Osteocyte (in vitro differentiated cells): ENCODE results near the gene BPIFB4. TPM values are rescaled to one million over a fixed set of nuclear protein-coding genes. Genes with fewer than 3 reads are reported as not detected.

Experiments
- DNase-seq: peaks from one replicate; pipeline ENCODE4 v3.0.0; 2021; ENCODE audit warnings: mixed read lengths; ENCODE audit not compliant: unreplicated experiment; ENCODE audit errors: extremely low spot score
- H3K27ac Mint-ChIP-seq: one replicate; pipeline ENCODE4 v1.8.0; 2021; ENCODE audit warnings: mild to moderate bottlenecking, mixed read lengths; ENCODE audit not compliant: unreplicated experiment
- H3K27me3 Mint-ChIP-seq: one replicate; pipeline ENCODE4 v1.8.0; 2021; ENCODE audit warnings: mixed read lengths; ENCODE audit not compliant: unreplicated experiment
- H3K36me3 Mint-ChIP-seq: one replicate; pipeline ENCODE4 v1.8.0; 2021; ENCODE audit warnings: mixed read lengths; ENCODE audit not compliant: unreplicated experiment
- H3K4me1 Mint-ChIP-seq: one replicate; pipeline ENCODE4 v1.8.0; 2021; ENCODE audit warnings: mixed read lengths; ENCODE audit not compliant: unreplicated experiment
- H3K4me3 Mint-ChIP-seq: one replicate; pipeline ENCODE4 v1.8.0; 2021; ENCODE audit warnings: mild to moderate bottlenecking, moderate library complexity, mixed read lengths; ENCODE audit not compliant: unreplicated experiment
- H3K9me3 Mint-ChIP-seq: one replicate; pipeline ENCODE4 v1.8.0; 2021; ENCODE audit warnings: mixed read lengths; ENCODE audit not compliant: unreplicated experiment
- total RNA-seq: library from RNA; stranded (reverse); gene quantifications from 2 replicates; pipeline ENCODE4 v1.2.1, GENCODE V29; 2021
- TF ChIP-seq, protein P1 (sequence below): fragments of 200-600 bp; sonication (generic); IDR thresholded peaks from 2 replicates; pipeline ENCODE4 v1.5.0; 2021; ENCODE audit warnings: antibody characterized with exemption, mild to moderate bottlenecking, moderate library complexity

BPIFB4 gene
- total RNA-seq, 1 donor from 2014 or later = not detected

DNA sequence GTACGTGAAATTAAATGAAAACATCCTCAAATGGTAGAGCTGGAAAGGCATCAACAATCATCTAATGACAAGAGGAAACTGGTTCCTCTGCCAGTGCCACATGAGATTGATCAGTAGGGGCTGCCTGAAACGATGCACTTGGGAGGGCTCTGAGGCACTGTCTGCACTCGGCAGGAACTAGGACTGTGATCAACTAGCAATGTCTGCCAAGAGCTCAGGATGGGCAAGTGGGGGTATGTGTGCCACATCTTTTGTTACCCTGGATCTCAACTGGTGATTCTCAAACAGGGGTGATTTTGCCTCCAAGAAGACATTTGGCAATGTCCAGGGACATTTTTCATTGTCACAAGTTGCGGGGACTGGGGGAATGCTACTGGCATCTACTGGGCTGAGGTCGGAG, 46.1 kb upstream of the BPIFB4 start:
- TF ChIP-seq, protein P1, sequence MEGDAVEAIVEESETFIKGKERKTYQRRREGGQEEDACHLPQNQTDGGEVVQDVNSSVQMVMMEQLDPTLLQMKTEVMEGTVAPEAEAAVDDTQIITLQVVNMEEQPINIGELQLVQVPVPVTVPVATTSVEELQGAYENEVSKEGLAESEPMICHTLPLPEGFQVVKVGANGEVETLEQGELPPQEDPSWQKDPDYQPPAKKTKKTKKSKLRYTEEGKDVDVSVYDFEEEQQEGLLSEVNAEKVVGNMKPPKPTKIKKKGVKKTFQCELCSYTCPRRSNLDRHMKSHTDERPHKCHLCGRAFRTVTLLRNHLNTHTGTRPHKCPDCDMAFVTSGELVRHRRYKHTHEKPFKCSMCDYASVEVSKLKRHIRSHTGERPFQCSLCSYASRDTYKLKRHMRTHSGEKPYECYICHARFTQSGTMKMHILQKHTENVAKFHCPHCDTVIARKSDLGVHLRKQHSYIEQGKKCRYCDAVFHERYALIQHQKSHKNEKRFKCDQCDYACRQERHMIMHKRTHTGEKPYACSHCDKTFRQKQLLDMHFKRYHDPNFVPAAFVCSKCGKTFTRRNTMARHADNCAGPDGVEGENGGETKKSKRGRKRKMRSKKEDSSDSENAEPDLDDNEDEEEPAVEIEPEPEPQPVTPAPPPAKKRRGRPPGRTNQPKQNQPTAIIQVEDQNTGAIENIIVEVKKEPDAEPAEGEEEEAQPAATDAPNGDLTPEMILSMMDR = no peak
- DNase-seq = no peak
- H3K9me3 Mint-ChIP-seq = peaks cover 3% of the 10 kb centered on the region
- no peaks in the 10 kb centered on the region for H3K36me3 Mint-ChIP-seq
- peaks cover 6% of the 10 kb centered on the region for H3K27me3 Mint-ChIP-seq
- no peak overlapping the region for H3K4me3 Mint-ChIP-seq
- H3K4me1 Mint-ChIP-seq = no peaks in the 10 kb centered on the region
- H3K27ac Mint-ChIP-seq = no peak overlapping the region

DNA sequence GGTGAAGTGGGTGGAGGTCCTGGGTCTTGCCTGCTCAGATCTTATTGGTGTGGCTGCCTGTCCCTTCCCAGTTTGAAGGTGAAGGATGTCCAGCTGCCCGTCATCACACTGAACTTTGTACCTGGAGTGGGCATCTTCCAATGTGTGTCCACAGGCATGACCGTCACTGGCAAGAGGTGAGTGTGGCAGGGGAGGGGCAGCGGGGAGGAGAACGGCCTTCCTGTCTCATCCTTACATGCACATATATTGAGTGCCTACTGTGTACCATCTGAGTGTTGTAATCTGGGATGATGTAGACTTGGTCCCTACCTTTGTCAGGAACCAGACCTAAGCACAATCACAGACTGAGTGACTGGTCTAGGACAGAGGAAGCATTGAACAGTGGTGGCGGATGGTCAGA, 45.3 kb upstream of the BPIFB4 start:
- Mint-ChIP-seq H3K4me1 (no peaks in the 10 kb centered on the region), H3K27me3 (peaks cover 6% of the 10 kb centered on the region), H3K4me3 (no peak overlapping the region), H3K27ac (no peak overlapping the region), H3K9me3 (peaks cover 3% of the 10 kb centered on the region), H3K36me3 (no peaks in the 10 kb centered on the region)
- TF ChIP-seq, protein P1 = no peak
- no peak for DNase-seq

- Mint-ChIP-seq H3K4me3 (no peak overlapping the region), H3K36me3 (no peaks in the 10 kb centered on the region), H3K4me1 (no peaks in the 10 kb centered on the region), H3K9me3 (peaks cover 3% of the 10 kb centered on the region), H3K27ac (no peak overlapping the region), H3K27me3 (peaks cover 6% of the 10 kb centered on the region)
- DNase-seq = no peak
- TF ChIP-seq, protein P1 = no peak
Observed at GRCh38 chr20:33034901-33035492, 44.4 kb upstream of the BPIFB4 start.

- H3K27me3 Mint-ChIP-seq = peaks cover 6% of the 10 kb centered on the region
Observed at GRCh38 chr20:33037456-33037855, 42.0 kb upstream of the BPIFB4 start.

DNA sequence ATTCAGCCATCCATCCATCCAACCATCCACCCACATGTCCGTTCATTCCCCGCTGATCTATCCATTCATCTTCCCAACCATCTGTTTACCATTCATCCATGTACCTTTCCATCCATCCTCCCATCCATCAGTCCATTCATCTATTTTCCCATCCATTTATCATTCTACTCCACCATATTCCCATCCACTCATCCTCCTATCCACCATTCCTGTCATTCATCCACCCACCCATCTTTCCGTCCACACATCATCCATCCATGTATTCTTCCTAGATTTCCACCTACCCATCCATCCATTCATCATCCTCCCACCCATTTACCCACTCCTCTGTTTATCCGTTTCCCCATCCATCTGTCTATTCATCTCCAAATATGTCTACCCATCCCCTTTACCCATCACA, 41.2 kb upstream of the BPIFB4 start:
- Mint-ChIP-seq H3K27me3 (peaks cover 6% of the 10 kb centered on the region), H3K27ac (no peak overlapping the region), H3K4me3 (no peak overlapping the region), H3K4me1 (no peaks in the 10 kb centered on the region), H3K9me3 (peaks cover 2% of the 10 kb centered on the region), H3K36me3 (no peaks in the 10 kb centered on the region)
- DNase-seq = no peak
- TF ChIP-seq, protein P1 = no peak

More at GRCh38 chr20:33037456-33037855, 42.0 kb upstream of the BPIFB4 start:
- Mint-ChIP-seq H3K9me3 (peaks cover 3% of the 10 kb centered on the region), H3K27ac (no peak overlapping the region), H3K4me3 (no peak overlapping the region), H3K4me1 (no peaks in the 10 kb centered on the region), H3K36me3 (no peaks in the 10 kb centered on the region)
- DNase-seq = no peak
- TF ChIP-seq, protein P1 = no peak
